GM21447 (cell line): ENCODE results near the gene CUZD1.

ENCODE experiments used
- ATAC-seq: cut with Tn5 transposase; IDR thresholded peaks from one replicate; pipeline ENCODE4 v1.9.1; 2021; ENCODE audit not compliant: unreplicated experiment

Gene CUZD1

DNA sequence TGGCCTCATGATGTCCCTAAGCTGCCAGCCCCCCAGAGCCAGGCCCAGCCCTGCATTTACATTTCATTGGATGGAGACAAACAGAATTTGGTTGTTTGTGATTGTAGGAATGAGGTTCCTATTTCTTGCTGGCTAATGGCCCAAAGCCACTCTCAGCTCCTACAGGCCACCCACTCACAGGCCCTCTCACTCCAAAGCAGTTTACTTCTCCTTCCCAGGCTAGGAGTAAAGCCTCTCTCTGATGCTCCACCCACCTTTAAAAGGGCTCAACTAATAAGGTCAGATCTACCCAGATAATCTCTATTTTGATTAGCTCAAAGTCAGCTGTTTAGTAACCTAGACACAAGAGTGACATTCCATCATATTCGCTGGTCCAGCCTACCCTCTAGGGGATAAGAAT lies 11.2 kb upstream of the CUZD1 start:
- no peak for ATAC-seq

DNA sequence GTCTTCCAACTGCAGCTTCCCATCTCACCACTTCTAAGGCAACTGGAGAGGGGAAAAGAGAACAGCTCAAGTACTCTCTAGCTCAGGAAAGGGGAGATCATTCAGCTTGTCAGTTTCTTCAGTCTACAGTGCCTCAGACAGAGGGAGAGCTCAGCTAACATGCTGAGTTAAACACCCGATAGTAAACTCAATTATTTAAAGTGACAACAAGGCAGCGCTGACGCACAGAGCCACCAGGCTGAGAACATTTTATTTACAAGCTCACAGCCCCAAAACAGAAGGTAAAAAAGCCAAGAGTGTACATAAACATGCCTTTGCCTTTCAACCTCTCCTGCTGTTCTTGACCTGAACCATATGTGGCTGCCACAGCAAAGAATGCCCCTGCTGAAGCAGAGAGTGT lies 10.1 kb upstream of the CUZD1 start:
- no peak for ATAC-seq

DNA sequence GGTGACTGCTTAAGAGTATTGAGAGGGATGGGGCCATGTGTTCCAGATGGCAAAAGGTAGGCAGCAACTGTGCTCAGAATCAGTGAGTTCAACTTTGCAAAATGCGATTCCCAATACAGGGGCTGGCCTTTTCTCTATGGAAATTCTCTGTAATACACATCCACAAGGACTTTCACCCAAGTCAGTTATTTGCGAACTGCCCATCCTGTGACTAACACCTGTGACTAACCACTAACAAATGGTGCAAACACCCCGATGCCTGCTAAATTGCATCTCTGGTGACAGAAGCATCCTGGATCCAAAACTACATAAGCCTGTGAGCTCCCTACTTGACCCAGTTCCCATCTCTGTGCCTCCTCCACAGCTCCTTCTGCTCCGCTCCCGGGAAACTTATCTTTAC lies 9.0 kb upstream of the CUZD1 start:
- no peak for ATAC-seq

DNA sequence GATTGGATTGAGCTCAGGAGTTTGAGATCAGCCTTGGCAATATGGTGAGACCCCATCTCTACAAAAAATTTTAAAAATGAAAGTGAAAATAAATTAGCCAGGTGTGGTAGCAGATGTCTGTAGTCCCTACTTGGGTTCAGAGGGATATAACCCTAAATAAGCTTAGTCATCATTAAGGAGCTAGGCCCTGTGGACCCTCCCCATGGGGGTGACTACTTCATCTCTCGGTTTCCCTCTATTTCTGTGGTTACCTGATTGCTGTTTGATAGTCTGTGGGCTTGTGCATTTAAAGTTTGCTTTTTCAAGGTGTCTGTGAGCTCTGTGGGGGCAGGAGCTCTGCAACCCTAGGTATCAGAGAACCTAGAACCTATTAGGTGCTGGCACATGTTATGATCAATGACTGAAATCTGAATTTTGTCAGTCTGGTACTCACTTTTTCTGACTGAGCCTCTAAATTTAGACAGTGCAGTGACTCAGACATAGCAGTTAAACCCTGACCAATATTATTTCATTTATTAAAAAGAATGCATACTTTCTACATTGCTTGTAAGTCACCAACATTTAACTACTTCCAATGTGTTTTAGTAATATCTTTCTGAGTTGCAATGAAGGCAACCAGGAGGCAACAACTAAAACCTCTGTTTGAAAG lies 8.1 kb upstream of the CUZD1 start:
- ATAC-seq: no peak

DNA sequence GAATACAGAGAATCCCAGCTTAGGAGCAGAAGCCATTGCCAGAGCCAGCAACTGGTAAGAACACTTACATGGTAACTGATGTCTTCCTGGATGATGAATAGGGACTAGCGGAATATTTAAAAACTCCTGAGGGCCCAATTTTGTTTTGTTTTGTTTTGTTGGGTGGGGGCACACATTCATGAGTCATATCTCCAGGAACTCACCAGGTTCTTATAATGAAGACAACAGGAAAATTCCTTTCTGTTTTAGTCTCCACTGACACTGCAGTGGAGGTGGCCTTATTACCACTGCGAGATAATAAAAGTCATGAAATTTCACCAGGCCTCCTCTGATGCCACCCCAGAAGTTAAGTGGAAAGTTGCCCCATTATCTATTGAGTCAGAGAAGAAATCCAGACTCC lies 6.6 kb upstream of the CUZD1 start:
- no peak for ATAC-seq

DNA sequence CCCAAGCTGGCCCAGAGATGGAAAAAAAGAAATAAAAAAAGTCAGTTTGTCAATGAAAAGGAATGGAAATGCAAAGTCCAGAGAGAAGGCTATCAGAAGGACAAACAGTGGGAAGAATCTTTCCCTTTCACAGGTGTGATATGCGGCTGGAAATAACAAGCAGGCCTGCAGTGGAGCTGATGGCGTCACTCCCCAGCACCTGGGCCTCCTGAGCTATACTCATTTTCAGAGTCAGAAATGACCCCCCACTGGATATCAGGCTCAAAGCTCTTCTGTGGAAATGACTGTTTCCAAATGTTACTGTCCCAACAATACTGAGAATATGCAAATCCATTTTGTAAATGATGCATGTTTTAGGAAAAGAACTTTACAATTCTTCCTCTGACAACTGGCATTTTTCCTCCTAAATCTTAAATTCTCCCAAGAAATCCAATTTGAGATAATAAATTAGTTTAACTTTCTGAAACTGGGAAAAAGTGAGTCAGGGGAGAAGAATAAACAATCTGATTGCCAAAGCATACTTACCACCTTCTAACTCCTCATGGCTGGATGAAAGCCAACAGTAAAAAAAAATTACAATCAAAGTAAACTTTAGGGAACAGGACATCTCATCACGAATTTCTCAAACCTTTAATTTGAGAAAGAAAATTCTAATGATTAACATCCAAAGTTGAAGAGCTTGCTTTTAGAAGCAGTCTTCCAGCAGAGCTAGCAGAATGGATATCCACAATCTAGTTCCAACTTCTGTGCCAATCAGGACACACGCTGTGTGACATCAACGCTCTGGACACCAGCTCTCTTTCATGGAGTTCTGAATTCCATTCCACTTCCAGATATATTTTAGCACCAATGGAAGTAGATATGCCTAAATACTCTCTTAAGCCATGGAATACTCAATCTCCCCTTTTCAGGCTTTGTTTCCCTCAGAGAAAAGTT lies 5.3 kb upstream of the CUZD1 start:
- ATAC-seq: no peak

DNA sequence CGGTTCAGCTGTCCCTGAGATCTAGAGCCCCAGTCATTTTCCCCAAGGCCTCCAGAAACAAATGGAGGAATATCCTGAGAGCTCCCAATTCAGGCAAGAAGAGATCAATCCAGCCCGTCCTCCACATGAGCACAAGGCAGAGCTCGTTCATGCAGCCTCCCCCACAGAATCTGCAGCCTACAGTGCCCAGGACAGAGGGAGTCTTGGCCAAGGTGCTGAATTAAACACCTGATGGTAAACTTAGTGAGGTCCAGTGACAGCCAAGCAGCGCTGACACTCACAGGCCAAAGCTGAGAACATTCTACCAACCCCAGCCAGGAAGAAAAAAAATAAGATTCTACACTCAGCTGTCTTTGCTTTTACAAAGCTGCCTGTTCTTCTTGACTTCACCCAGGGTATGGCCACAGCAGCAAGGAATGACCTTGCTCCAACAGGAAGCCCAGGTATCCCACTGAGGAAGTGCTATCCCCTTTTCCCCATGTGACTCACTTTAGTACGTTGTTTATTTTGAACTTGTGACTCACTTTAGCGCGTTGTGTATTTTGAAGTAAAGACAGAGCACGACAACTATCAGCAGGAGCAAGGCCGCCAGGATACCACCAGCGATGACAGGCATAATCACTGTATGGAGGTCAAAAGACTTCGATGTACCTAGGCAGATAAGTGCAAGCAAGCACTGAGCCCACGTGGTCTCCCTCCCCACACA lies 4.4 kb upstream of the CUZD1 start:
- no peak for ATAC-seq

DNA sequence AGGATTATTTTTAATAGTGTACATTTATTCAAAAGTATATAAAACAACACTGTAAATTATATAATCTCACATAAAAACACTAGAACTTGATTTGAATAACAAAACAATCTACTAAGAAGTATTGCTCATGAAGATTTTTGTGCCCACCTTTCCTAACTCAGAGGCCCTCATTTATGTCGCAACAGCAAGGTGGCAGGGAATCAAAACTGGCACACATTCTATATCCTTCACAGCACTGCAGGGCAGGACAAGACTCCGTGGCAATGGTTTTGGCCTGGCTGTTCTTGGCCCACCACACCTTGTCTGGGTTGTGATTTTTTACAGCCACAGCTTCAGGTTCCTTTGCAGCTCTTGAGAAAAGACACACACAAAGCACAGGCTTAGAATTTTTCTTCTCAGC lies 3.4 kb upstream of the CUZD1 start:
- no peak for ATAC-seq

DNA sequence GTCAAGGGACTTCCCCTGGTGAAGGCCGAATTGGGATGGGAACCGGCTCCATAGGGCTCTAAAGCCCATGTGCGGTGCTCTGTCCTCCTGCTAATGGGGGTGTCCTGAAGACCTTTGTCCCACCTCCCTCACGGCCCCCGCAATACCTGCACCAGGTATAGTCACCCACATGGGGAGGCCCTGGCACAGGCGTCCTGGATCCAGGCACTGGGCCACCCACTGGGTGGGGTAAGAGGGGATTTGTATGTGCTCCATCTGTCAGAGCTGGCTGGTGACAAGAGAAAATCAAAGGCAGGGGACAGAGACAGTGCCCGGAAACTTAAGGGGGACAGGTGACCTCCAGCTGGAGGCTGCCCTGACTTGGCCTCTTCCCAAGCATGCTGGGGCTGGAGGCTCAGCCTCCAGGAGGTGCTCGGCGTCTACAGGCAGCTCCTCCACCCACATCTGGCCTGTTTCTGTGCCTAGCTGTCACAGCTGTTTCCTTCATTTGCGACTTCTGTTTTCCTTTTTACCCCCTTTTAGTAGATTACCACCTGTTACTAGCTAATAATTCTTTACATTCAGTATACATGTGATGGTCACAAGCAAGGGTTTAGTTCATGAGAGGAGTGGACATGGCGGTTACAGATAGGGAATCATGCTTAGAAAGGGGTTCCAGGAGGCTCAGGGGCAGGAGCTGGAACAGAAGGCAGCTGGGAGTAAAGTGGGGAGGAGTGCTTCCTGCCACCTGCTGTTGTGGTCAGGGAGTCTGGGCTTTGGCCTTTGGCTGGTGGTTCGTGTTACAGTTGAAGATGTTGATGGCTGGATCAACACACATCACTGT lies 2.3 kb upstream of the CUZD1 start:
- ATAC-seq: no peak

DNA sequence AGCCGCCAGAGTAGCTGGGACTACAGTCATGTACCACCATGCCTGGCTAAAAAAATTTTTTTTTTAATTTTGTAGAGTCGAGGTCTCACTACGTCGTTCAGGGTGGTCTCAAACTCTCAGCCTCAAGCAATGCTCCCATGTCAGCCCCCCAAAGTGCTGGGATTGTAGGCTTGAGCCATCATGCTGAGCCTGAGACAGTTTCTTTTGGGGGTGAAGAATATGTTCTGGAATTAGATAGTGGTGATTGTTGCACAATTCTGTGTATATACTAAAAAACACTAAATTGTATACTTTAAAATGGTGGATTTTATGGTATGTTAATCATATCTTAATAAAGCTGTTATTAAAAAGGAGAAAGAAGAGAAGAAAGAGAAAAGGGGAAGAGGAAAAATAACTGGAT lies 1.5 kb downstream of the CUZD1 start:
- no peak for ATAC-seq

DNA sequence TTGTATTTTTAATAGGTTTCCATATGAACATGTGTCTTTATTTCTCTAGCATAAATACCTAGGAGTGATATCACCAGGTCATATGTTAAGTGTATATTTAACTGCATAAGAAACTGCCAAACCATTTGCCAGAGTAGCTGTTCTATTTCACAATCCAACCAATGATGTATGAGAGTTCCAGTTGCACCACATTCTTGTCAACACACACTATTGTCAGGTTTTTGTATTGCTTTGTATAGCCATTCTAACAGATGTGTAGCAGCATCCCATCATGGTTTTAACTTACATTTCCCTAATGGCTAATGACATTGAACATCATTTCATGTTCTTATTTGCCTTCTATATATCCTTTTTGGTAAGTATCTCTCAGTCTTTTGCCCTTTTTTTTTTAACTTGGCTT lies 4.1 kb downstream of the CUZD1 start:
- ATAC-seq: no peak

DNA sequence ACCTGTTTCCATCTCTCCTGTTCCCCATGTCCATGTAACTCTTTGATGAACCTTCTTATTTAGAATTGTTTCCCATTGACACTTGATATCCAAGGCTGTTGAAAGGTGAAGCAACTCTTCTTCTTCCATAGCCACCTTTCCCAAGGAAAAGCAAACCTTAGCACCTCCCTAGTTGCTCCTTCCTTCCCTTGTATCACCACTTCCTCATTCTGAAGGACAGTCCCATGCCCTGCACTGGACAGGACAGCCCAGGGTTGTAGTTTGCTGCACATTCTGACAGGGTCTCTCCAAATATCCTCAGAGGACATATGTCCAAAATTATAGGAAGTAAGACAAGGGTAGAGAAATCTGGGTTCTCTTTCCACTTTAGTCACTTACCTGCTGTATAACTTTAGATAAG lies 6.2 kb downstream of the CUZD1 start:
- no peak for ATAC-seq

DNA sequence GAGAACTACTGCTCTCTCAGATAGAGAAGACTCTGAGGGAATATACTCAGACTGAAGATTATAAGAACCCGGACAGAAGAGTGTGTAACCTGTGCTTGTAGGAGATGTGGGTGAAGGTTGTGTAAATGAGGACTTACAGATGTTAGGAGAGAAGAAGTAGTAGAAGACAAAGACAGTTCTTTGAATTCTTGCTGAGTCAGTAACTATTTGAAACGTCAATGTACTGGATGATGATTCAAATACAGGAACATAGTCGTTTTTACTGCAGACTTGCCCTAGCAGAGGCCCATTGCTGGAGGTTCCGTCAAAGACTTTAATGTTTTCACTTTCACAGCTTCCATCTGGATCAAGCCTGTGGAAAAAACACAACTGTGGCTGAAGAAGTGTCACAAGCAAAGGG lies 6.8 kb downstream of the CUZD1 start:
- no peak for ATAC-seq

DNA sequence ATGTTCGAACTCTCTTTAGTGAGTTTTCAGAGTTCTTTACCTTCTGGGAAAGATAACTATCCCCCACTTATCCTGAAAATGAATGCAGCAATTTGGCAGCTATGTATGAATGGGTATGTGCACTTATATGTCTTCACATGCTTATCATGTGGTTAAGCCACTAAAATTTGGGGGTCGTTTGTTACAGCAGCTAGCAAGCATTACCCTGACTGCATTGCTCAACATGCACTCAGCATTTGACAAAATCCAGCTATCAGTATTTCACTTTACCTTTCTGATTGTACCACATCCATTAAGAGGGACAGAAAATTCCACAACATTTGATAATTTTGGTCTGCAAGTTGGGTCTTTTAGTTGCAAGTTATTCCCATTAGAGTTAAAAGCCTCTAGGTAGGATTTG lies 9.7 kb downstream of the CUZD1 start:
- no peak for ATAC-seq

DNA sequence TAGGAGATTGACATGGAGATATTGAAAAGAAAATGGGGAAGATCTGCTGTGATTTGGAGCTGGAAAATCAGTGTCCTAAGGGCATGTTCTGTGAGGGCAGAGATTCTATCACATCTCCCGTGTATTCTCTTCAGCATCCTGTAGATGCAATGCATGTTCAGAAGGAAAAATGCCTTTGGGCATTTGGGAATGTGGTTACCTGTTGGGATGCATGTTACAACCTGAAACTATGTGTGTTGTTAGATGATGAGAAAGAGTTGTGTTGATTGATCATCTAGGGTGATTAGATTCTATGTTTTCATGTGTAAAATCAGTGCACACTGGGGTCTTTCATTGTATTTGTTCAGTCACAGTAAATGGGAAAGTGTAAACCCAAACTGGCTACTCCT lies 14.7 kb downstream of the CUZD1 start:
- no peak for ATAC-seq

DNA sequence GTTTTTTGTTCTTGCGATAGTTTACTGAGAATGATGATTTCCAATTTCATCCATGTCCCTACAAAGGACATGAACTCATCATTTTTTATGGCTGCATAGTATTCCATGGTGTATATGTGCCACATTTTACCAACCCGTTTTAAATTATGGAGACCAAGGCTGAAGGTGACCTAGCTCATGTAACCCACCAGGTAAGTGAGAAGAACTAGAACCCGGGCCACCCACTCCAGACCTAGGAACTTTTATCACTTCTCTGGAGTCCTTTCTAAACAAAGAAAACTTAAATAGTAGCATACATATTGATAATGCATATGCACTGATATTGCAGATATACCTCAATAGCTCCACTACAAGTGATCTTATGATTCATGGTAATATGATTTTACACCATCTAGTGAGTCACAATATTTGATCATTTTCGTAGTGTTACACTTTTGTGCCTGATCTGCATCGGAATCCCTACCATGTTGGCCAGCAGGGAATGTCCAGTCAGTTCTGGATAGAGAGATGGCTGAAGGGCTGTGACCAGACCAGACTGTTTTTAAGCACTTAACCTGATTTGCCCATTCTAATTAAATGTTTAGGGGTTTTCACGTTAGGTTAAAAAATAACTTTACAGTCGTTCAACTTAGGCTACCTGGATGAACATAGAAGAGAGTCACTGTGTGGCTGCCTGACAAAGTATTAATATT lies 15.2 kb downstream of the CUZD1 start:
- ATAC-seq: no peak

DNA sequence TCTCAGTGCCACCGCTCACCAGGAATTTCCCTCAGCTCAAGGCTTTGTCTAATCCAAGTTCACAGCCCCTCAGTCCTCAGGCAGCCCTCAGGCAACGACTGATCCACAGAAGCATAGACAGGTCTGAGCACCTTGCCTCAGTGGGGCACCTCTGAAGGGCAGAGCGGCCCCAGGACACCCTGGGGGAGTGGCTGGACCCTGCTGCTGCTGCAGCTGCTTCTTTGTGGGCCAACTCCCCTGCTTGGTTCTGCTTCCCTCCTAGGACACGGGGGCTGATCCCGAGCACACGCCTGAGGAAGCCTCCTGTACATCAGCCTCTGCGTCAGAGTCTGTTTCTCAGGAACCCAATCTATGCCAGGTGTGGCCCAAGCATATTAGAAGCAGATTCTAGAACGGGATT lies 16.2 kb downstream of the CUZD1 start:
- ATAC-seq: no peak

DNA sequence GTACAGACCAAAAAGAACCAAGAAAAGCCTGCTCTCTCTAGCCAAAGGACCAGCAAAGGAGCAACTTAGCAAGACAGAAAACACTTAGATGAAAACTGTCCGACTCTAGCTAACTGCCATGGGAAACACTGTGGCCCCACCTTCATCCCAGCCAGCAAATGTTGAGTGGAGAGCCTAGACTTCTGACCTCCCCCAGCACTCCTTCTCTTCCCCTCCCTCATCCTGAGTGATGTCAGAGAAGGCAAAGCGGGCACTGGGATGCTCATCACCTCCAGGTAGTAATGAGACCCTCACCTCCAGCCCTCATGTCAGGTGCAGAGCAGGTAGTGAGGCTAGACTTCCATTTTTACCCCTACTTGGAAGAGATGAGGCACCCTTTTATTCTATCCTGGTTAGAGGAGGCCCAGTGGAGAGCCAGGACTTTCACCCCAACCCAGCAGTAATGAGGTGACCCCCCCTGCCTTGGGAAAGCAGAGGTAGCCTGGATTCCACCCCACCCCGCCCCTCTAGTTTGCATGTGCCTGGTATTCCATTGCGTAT lies 16.9 kb downstream of the CUZD1 start:
- ATAC-seq: no peak

DNA sequence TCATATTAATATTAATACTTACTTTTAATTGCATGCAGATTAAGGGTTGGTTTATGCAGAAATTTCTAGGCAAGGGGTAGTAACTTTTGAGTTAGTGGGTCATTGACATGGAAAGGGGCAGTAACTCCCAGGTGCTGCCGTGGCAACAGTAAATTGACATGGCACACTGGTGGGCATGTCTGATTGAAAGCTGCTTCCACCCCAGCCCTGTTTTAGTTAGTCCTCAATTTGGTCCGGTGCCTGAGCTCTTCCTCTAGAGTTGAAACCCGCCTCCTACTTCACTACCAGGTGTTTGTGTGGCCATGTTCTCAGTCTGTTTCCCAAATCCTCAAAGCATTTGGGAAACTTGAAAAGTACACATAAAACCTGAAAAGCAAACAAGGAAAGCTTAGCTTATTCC lies 18.4 kb downstream of the CUZD1 start:
- no peak for ATAC-seq

DNA sequence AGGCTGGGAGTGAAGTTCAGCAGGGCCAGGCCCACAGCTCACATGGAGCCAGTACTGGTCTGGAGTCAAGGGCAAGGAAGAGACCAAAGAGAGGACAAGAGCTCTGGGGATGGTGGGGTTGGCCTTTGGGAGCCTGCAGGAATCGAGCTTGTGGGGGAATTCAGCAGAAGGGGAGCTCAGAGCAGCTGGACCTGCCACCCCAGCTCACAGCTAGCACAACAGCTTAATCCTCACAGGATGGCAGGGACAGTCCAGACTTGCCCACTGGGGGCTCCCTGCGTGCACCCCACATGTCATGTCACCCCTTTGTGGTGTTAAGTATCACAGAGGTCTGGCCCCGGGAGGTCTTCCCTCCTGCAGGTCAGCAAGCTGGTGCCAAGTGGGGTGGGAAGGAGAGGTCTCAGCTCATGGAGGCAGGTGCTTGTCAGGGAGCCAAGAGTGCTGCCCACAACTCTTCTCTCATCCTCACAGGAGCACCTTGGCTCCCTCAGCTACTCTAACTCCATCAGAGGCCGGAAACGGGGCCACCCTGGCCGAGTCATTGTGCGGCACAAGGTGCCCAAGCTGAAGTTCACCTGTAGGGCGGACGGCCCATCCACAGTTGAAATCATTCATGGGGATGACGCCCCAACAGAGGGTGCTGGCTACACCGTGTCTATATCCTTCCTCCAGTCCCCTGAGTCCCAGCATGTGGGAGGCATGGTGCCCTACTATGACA lies 22.5 kb downstream of the CUZD1 start:
- no peak for ATAC-seq
